Skin of body (tissue), 2 donors: ENCODE data around the gene KIDINS220. TPM values are rescaled to one million over a fixed set of nuclear protein-coding genes. Genes with fewer than 3 reads are reported as not detected.
A peak's percentile ranks its signal among the peaks of the same experiment; 100 is the strongest.
"Not testable (repeated sequence)": the region's sequence is repeated elsewhere in the genome, so short reads cannot be mapped to it uniquely, and the experiment has no call there.

Source experiments
- DNase-seq: peaks from one replicate; lab custom pipeline; 2025; lab: John Stamatoyannopoulos, UW
- total RNA-seq: library from RNA; depleted of rRNA; stranded (reverse); fragments of >200 nt; gene quantifications from one replicate; pipeline ENCODE4 v1.2.3, GENCODE V29; 2014

KIDINS220 gene
- total RNA-seq, 1 donor from 2014 or later = 111 TPM

- peak; percentile 77 for DNase-seq
These were observed 83.2 kb downstream of the KIDINS220 start for GRCh38 chr2:8754106-8754776.

DNA sequence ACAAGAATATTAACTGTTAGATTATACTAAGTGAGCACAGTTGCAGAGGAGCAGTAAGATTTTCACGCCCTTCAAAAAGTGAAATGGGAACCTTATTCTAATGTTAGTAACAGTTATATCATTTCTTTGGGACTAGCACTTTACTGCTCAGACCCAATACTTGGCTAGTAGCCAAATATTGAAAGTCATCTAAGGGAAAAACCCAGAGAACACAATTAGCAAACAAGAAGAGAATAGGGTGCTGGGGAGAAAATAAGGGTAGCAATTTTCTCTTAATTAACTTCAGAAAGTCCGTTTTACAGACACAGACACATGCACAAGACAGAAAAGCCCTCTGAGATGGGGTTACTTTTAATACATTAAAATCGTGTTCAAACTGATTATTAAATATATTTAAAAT lies 83.8 kb downstream of the KIDINS220 start:
- no peak for DNase-seq

GRCh38 chr2:8752385-8752784 lies 85.0 kb downstream of the KIDINS220 start:
- no peak for DNase-seq

DNA sequence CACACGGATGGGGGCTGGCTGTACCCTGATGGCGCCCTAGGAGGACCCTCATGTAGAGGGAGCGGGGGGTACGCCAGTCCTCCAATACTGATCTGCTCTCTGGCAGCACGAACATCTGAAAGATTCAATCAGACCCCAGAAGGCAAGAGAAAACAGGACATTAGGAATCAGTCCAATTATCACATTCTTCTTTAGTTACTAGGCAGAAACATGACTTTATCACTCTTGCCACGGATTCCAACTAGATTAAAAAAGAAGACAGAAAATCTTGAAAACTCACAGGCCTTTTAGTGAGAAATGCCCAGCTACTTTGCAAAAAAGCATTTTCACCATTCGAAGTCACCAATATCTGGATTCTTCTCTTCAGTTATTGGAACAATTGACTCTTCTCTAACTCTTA lies 87.2 kb downstream of the KIDINS220 start:
- no peak for DNase-seq

GRCh38 chr2:8743261-8743660 lies 94.2 kb downstream of the KIDINS220 start:
- DNase-seq = no peak

DNA sequence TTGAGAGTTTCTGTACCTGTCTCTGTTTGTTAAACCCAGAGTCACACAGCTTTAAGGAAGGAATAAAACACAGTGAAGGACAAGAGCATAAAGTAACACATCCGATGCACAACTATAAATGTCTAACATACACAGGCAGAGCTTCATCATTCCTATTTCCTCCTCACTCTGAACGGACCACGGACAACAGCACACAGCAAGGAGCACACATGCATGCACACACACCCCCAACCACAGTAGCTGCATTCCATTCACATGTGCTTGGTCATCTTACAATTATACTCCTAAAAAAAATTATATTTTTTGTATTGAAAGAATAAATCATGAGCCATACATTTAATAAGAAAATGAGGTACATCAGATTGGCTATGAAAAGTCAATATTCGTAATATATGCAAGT lies 97.3 kb downstream of the KIDINS220 start:
- no peak for DNase-seq

- DNase-seq = no peak
These were observed 99.7 kb downstream of the KIDINS220 start for GRCh38 chr2:8737571-8738175.

- no peak for DNase-seq
These were observed 104.8 kb downstream of the KIDINS220 start for GRCh38 chr2:8732601-8733000.

DNA sequence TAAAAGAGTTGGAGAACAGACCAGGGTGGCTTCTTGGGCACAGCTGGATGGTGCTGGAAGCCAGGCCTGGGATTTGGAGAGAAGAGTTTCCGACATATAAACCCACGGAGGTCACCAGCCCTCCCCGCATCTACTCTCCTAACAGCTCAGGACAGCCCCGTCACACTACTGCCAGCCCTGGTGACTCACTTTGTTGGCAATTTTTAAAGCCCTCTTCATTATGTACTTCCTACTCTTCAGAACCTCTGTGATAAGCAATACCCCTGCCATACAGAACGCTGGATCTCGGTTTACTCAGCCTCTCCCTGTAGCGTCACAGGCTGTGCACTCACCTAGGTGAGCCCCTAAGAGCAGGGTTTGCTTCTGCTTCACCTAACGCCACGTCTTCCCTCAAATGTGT lies 107.5 kb downstream of the KIDINS220 start:
- DNase-seq = no peak

GRCh38 chr2:8729101-8729500 lies 108.3 kb downstream of the KIDINS220 start:
- DNase-seq = not testable (repeated sequence)

- no peak for DNase-seq
These were observed 109.0 kb downstream of the KIDINS220 start for GRCh38 chr2:8728305-8729015.

DNA sequence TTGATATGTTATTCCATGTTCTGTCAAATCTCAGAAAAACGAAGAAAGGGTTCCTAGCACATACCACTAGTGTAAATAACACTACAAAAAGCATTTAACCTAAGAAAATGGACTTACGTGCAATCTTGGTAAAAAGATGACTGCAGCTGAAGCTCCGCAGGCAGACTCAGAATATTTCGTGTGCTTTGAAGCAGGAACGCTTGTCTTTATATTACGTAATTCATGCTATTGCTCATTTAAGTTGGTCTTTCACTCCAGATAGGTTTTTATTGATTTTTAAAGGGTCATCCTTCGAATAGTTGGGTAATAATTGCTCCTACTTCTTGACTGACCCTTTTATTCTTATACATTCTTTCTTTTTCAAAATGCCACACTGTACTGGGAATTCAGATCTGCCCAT lies 111.6 kb downstream of the KIDINS220 start:
- DNase-seq = no peak

GRCh38 chr2:8722986-8723385 lies 114.4 kb downstream of the KIDINS220 start:
- no peak for DNase-seq

- no peak for DNase-seq
These were observed 116.0 kb downstream of the KIDINS220 start for GRCh38 chr2:8721410-8721809.

- DNase-seq = no peak
These were observed 116.7 kb downstream of the KIDINS220 start for GRCh38 chr2:8720741-8721140.

GRCh38 chr2:8719528-8719927 lies 117.9 kb downstream of the KIDINS220 start:
- DNase-seq = peak; percentile 33

GRCh38 chr2:8714971-8715370 lies 122.4 kb downstream of the KIDINS220 start:
- DNase-seq = no peak

GRCh38 chr2:8714283-8714682 lies 123.1 kb downstream of the KIDINS220 start:
- no peak for DNase-seq

DNA sequence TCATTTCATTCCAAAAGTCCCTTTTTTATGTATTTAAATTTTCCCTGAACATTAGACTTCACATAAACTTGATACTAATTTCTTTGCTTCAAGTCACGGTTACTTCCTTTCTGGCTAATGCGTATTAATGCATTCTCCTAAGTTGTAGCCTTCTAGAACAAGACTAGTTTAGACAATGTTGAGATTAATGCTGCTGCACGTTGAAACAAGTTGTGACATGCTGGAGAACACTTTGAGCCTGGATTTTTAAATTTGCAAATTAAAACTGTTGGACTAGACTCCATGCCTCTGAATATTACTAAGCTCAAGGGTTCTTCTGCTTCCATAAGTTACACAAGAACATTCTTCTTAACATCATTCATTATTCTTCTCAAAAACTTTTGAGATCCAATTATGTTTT lies 126.5 kb downstream of the KIDINS220 start:
- DNase-seq = no peak

DNA sequence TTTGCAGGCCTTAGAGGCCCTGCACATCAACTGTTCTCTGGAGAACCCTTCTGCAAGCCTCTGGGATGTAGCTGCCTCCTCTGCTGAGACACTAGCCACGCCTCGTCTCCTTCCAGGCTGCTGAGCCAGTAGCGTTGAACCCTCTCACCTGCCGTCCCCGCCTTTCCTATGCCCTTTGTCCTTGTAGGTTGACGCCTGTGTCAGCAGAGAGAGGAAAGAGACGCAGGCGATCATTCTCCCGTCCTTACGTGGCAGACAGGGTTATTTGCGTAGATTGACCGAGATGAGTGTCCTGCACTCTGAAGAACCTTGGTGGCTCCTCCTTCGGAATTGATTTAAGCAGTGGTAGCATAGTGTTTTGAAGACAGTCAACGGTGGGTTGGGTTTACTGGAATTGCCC lies 127.8 kb downstream of the KIDINS220 start:
- DNase-seq = no peak

DNA sequence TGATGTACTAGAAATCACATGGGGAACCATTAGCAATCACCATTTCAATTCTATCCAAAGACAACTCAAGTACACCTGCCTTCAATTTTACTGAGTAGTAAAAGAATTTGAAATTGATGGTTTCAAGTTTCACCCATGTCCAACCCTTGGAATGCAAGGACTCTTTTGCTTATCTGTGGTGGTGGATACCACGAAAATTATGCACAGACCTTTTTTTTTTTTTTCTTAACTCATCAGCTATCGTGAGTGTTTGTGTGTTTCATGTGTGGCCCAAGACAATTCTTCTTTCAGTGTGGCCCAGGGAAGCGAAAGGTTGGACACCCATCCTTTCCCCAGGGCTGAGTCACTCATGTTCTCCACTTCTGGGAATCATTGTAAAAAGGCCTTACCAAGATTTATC lies 132.5 kb downstream of the KIDINS220 start:
- no peak for DNase-seq

- DNase-seq = no peak
These were observed 135.6 kb downstream of the KIDINS220 start for GRCh38 chr2:8701681-8702379.
